Cerebellar nuclear complex (tissue), 1 donor: ENCODE measurements around the gene AGPAT4.
A peak's percentile ranks its signal among the peaks of the same experiment; 100 is the strongest.

ENCODE experiments used
- DNase-seq, 2 experiments: peaks; one replicate each; lab custom pipeline; 2025; lab: John Stamatoyannopoulos, UW

AGPAT4 gene

DNA sequence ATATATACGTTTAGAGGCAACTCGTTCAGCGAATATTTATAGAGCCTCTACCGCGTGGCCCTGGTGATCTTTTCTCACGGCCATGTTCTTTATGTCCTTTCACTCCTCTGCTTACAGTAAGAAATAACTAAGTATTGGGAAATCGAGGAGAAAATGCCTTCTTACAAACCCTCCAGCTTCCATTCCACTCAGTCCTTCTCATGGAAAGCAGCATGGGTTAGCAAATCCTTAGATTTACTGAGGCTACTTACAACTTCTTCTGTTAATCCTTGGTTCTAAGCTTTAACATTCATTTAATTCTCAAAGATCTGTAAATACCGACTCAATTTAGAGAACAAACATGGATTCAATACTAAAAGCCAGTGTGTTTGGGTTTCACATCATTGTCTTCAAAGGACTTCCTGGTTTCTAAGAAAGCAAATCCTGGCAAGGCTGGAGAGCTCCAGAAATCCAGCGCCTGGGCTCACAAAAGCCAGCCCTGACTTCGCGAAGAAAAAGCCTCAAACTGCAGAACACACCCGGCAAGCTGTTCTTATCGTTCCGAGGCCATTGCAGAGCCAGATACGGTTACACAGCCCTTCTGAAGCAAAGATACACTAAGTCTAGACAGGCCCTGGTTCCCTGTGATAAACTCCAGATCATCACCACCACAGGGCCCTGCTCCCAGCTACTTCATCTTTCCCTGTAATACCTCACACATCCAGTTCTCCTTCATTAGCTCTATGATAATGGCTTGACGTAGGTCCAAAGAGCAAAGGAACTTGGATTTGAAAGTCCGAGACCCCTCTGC is 19.2 kb downstream of the AGPAT4 start:
- DNase-seq = no peak

GRCh38 chr6:161254126-161254463 is 19.8 kb downstream of the AGPAT4 start:
- DNase-seq = no peak

DNA sequence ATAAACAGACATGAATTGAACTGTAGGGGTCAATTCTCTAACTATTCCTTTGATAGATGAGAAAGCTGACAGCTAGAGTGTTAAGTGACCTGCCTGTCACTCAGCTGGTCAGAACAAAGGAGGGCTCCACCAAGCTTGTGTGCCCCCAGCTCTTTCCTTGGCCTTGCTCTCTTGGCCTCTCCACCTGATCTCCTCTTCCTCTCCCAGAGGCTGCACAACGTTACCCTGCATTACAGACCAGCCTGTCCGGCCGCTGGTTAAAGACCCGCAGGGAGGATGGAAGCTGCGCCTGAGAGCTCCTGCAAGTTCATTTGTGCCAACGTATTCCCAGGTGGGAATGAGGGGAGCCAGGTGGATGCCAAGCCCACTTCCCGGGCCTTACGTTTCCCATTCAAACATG is 22.5 kb downstream of the AGPAT4 start:
- DNase-seq = no peak

DNA sequence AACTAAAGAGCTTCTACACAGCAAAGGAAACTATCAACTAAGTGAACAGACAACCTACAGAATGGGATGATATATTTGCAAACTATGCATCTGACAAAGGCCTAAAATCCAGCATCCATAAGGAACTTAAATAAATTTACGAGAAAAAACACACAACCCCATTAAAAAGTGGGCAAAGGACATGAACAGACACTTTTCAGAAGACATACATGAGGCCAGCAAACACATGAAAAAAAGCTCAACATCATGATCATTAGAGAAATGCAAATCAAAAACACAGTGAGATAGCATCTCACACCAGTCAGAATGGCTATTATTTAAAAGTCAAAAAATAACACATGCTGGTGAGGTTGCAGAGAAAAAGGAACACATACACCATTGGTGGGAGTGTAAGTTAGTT is 24.5 kb downstream of the AGPAT4 start:
- DNase-seq = no peak

DNA sequence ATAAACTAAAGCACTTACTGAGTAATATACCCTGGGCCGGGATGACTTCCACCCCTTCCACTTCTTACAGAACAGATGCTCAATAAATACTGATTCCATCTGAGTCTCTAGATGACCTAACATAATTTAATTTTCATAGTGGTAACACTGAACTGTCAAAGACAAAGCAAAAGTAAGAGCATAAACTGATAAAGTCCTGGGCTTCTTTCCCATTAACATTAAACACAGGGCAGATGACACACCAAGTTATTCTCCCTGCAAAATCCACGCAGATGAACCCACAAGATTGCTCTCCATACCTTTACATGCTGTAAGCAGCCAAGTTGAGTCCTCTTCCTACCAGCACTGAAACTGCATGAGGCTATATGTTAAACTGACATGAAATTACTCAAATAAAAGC is 27.1 kb downstream of the AGPAT4 start:
- no peak for DNase-seq

DNA sequence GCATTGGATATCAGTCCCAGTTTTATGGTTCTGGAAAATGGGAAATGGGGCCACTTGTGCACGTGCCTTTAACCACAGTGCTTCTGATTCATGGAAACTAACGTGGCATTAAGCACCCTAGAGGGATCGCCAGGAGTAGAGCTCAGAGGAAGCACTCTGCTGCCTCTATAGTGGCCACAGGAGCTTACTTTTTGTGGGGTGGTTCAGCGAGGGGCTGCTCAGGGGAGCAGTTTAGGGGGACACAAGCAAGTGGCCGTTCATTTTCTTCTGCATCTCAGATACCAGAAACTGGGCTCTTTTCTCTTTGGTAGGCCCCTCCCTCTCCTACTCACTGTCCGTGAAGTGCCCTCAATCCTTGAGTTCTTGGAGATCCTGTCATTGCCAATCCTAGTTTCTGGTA is 28.5 kb downstream of the AGPAT4 start:
- DNase-seq = no peak

DNA sequence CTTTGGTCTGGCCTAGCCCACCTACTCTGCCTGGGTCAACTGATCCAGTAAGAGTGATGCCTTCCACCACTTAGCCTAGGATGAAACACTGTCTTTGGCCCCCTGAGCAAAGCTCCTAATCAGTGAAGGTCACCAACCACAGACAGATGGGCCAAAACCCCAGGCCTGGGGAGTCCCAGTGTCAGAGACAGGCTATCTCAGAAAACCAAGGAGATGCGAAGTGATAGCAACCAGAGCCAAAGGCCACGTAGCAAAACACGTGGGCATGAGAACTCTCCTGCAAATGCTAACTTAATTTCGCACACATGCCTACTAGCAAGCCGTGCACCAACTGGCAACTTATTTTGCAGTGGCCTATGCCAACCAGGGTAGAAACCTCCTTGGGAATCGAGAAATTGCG is 29.1 kb downstream of the AGPAT4 start:
- no peak for DNase-seq

DNA sequence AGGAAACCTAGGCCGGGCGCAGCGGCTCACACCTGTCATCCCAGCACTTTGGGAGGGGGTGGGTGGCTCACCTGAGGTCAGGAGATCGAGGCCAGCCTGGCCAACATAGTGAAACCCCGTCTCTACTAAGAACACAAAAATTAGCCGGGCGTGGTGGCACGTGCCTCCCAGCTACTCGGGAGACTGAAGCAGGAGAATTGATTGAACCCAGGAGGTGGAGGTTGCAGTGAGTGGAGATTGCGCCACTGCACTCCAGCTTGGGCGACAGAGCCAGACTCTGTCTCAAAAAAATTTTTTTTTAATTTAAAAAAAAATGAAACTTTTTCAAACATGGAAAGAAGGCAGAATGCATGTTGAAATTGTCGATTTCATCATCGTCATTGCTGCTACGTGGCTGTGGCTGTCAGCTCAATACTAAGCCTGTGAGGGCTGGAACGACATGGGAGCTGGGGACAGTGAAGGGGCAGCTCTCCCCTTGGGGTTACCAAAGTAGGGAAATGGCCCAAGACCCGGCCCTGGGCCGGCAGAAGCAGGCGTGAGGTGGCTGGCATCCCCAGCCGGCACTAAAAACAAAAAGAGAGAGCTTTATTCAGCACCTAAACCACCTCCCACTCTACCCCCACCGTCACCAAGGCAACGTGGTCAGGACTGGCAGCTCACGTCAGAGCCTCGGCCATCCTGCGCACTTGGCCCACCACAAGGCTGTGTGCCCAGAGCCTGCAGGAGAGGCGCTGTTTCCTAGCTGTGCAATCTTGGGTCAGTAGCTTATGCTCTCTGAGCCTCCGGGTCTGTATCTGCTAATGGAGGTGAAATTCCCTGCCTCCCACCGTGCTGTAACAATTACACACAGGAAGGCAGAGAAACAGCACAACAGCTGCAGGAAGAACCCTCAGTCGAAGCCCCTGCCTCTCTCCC is 30.8 kb downstream of the AGPAT4 start:
- DNase-seq = peak; percentile 9 to 32

DNA sequence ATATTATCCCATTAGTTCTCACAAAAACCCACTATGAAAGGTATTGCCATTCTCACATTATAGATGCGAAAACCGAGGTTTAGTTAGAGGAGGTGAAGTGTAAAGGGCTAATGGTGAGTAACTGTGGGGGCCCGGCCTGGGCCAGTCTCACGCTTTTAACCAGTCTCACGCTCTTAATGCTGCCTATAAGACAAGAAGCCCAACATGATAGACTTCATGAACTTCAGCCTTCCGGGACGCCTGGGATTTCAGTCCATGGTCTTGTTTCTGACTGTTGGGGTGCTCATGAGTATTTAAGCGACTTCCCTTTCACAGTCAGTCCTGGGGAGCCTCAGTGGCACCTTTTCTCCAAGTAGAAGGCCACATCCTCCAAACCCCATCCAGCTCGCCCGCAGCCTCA is 31.7 kb downstream of the AGPAT4 start:
- no peak for DNase-seq

DNA sequence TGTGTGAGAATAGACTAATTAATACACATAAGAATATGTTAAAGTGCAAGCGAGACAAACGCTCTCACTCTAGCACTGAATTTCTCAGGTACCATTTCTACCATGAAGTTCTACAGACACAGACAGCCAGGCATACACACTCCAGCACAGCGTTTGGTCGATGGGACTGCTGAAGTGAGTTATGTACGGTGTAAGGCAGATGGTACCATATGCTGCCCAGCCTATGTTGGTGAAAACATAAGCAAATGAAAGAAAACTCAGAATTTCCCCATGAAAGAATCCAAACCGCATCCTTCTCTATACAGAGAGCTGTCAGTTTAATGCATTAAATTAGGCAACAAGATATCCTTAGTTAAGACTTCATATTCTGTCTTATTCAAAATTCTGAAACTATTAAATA is 34.9 kb downstream of the AGPAT4 start:
- no peak for DNase-seq

GRCh38 chr6:161238500-161238899 is 35.4 kb downstream of the AGPAT4 start:
- DNase-seq = no peak

DNA sequence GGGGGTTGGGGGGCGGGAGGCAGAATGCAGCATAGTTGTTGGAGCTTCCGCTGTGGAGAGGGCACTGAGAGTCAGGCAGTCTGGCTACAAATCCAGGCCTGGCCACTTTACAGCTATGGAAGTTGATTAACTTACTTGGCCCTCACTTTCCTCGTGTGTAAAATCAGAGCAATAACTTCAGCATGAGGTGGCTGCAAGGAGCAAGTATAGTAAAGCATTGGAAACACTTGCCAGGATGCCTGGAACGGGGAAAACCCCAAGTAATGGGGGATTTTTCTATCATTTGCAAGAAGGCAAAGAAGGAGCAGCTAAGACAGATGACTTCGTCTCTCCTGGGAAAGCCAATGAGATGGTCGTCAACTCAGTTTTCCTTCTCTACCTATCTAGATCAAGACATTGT is 35.8 kb downstream of the AGPAT4 start:
- no peak for DNase-seq

DNA sequence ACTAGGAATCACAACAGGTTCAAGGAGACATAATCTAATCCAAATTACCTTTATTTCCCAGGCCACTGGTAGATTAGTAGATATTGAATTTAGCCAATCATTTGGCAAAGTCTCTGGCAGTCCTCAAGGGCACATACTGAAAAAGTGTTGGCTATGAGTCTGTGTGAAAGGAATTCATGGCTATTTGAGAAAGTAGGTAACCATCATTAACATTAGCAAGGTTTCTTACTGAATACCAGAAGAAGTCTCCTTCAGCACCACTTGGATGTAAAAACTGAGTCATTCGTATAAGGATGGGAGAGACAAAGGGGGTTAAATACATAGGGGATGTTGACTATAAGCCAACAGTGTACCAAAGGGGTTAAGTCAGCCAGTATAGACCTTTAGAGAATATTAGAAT is 36.7 kb downstream of the AGPAT4 start:
- no peak for DNase-seq

DNA sequence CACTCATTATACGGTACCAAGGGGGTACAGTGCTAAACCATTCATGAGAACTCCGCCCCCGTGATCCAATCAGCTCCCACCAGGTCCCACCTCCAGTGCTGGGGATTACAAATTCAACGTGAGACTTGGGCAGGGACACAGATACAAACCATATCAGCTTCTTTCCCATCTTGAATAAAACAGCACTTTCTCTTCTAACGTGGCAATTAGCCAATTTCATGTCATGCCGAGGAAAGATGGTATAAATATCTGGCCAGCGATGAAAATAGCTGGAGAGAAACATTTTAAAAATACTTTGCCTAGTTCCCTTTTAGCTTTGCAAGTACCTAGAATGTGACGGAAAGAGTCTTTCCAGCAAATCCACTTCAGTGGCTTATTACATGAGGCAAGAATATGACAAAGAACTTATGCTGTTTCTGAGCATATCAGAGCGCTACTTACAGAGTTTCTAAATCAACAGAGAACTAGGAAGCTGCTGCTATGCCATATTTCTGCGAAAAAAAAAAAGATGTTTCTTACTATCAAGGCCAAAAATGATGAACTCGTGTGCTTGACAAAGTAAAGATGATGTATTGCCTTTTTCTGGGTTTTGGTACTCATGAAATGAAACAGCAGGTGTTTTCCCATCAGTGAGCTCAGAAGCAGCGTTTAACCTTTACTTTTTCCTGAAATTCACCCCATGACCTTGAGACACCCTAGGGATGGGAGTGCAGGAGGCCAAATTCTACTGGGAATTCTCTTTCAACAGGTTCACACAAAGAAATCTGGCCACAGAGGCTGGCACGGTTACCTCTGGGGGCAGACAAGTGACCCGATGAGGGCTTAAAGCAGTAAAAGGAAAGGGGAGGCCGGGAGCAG is 37.9 kb downstream of the AGPAT4 start:
- no peak for DNase-seq

GRCh38 chr6:161233986-161234661 is 39.7 kb downstream of the AGPAT4 start:
- peak in 1 of 2 experiments; percentile 33 for DNase-seq

- no peak for DNase-seq
Observed at GRCh38 chr6:161232467-161232866, 41.4 kb downstream of the AGPAT4 start.

GRCh38 chr6:161232010-161232409 is 41.9 kb downstream of the AGPAT4 start:
- DNase-seq = no peak

GRCh38 chr6:161230339-161230738 is 43.5 kb downstream of the AGPAT4 start:
- DNase-seq = no peak

DNA sequence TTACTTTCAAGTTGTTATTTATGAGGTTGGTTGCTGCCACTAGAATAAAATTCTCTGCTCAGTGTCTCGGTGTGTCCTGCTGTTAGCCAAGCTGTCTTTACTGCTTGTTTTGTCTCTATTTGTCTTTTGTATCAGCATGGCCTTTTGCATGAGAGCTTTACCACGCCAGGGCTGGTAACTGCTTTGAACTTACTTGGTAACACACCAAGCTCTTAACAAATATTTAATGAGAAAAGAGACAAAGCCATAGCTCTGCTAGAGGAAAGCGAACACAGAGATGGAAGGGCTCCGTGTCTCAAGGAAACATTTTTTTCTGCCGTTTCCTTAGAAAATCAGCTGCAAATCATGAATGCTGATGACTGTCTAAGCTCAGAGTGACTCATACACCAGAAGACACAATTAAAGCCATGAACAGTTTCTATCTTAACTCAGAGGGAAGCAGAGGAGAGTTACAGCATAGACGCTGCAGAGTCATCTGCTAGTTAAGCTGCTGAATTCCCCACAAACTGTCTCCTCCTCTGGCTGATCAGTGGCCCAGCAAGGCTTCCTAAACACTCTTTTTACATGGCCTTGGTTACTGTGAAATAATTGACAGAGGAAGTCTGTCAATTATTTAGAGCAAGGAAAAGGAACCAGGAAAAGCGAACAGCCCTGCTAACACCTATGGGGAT is 44.8 kb downstream of the AGPAT4 start:
- DNase-seq = peak in 1 of 2 experiments; percentile 51

DNA sequence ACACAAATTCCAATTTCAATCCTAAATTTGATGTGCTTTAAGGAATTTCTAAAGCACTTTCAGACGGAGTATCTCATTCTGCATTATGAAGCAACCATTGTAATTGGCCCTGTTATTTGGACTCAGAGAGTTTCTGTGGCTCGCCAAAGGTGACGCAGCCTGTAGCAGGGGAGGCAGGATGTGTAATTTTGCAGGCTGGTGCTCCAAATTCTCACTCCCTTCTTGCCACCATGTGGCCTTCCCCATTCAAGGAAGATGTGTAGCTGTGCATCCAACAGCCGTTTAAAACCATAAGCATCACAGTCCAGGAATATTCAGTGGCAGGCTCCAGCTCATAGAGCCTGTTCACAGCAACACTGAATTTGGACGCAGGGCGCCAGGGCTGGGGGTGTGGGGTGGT is 45.8 kb downstream of the AGPAT4 start:
- no peak for DNase-seq
